Lower leg skin (tissue), 4 donors: ENCODE data around the gene RCBTB2. TPM values are rescaled to one million over a fixed set of nuclear protein-coding genes. Genes with fewer than 3 reads are reported as not detected.

ENCODE experiments used
- DNase-seq, 2 donors: peaks; one replicate each; pipeline ENCODE4 v3.0.0-alpha.2; 2019; ENCODE audit warnings: low spot score in 2 of 2
- H3K4me3 ChIP-seq: fragments of 200-600 bp; sonication (generic); 2 replicates; pipeline ENCODE4 v1.5.1; 2017; ENCODE audit warnings: mild to moderate bottlenecking, low read depth; ENCODE audit not compliant: poor library complexity, severe bottlenecking
- CTCF ChIP-seq, 3 donors: fragments of 450-650 bp; IDR thresholded peaks; one replicate each; pipeline ENCODE4 v1.5.1; 2016; ENCODE audit warnings: antibody characterized with exemption in 3 of 3, mild to moderate bottlenecking in 3 of 3, moderate library complexity in 2 of 3
- POLR2A ChIP-seq, 2 donors: fragments of 450-650 bp; IDR thresholded peaks; one replicate each; pipeline ENCODE4 v1.6.1; 2016 to 2017; ENCODE audit warnings: antibody characterized with exemption in 2 of 2, mild to moderate bottlenecking in 1 of 2, moderate library complexity in 1 of 2
- WGBS, 2 donors: methylation state at CpG; one replicate each; pipeline ENCODE4 v1.1.5; 2018; 5-methylcytosine and 5-hydroxymethylcytosine counted together
- intact Hi-C: fragments of 100-400 bp; cut with DNase I; formaldehyde crosslinking; loops from one replicate; pipeline ENCODE4 v1.15.0; 2023; ENCODE audit warnings: low total_unique reads
- total RNA-seq, 4 donors: library from RNA; depleted of rRNA; stranded (reverse); fragments of >200 nt; gene quantifications; one replicate each; pipeline ENCODE4 v1.1.0, GENCODE V29; 2016

The RCBTB2 gene
- total RNA-seq, 4 donors from 2014 or later, result 3.5 to 6.7 (median 3.9) TPM

GRCh38 chr13:48493851-48494250 lies 39.0 kb downstream of the RCBTB2 start:
- no peak for DNase-seq
- TF ChIP-seq POLR2A (IDR thresholded peaks at IDR 0.05) (no peak), CTCF (IDR thresholded peaks at IDR 0.05) (no peak)
- H3K4me3 ChIP-seq, result no peak overlapping the region
- 64 to 65% methylated on average over 2 of the region's 2 CpGs for WGBS, 2 donors
- intact Hi-C loops, result no loop called here

- TF ChIP-seq POLR2A (IDR thresholded peaks at IDR 0.05) (no peak), CTCF (IDR thresholded peaks at IDR 0.05) (no peak)
- no peak for DNase-seq
- intact Hi-C loops, result no loop called here
- 60 to 67% methylated on average over 4 of the region's 4 CpGs for WGBS, 2 donors
- H3K4me3 ChIP-seq, result no peak overlapping the region
Measured at GRCh38 chr13:48493066-48493765, 39.7 kb downstream of the RCBTB2 start.

GRCh38 chr13:48492470-48493065 lies 40.3 kb downstream of the RCBTB2 start:
- H3K4me3 ChIP-seq, result no peak overlapping the region
- no peak for TF ChIP-seq POLR2A (IDR thresholded peaks at IDR 0.05)
- TF ChIP-seq CTCF (IDR thresholded peaks at IDR 0.05), result no peak
- WGBS, 2 donors, result 23 to 32% methylated on average over 16 of the region's 16 CpGs
- peak; percentile 81 to 95 for DNase-seq
- intact Hi-C loops, result no loop called here

- intact Hi-C loops, result no loop called here
- no peak overlapping the region for H3K4me3 ChIP-seq
- DNase-seq, result no peak
- TF ChIP-seq POLR2A (IDR thresholded peaks at IDR 0.05), result no peak
- TF ChIP-seq CTCF (IDR thresholded peaks at IDR 0.05), result no peak
- 58 to 72% methylated on average over 1 of the region's 1 CpG for WGBS, 2 donors
Measured at GRCh38 chr13:48492096-48492440, 40.8 kb downstream of the RCBTB2 start.

GRCh38 chr13:48491423-48492095 lies 41.3 kb downstream of the RCBTB2 start:
- TF ChIP-seq POLR2A (IDR thresholded peaks at IDR 0.05), result no peak
- TF ChIP-seq CTCF (IDR thresholded peaks at IDR 0.05), result no peak
- intact Hi-C loops, result no loop called here
- H3K4me3 ChIP-seq, result no peak overlapping the region
- DNase-seq, result no peak
